ENCODE results near the gene MARCHF4.
"Not testable (repeated sequence)": the region's sequence is repeated elsewhere in the genome, so short reads cannot be mapped to it uniquely, and the experiment has no call there.

The MARCHF4 gene

DNA sequence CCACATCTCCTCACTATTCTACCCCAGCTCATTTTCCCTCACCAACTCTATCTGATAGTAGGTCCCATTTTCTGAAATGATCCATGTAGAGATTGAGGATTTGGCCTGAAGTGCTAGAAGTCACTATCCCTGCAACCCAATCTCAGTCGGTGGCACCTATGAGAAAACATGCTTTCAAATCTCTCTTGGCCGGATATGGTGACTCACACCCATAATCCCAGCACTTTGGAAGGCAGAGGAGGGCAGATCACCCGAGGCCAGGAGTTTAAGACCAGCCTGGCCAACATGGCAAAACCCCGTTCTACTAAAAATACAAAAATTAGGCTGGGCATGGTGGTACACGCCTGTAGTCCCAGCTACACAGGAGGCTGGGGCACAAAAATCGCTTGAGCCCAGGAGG lies 19.1 kb upstream of the MARCHF4 start:
- DNase-seq, result no peak

DNA sequence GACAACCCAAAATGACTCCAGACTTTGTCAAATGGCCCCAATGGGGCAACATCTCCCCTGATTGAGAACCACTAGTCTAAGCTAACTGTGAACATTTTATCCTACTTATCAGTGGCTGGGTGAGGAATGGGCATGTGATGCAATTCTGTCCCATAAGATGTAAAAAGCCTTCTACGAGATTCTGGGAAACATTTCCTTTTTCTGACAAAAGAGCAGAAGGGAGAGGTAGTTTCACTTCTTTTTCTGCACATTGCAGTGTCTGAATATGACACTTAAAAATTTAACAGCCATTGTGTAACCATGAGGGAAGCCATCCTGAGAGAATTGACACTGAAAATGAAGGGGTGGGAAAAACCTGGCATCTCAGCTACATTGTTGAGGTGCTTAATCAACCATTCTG lies 17.3 kb upstream of the MARCHF4 start:
- DNase-seq, result no peak

DNA sequence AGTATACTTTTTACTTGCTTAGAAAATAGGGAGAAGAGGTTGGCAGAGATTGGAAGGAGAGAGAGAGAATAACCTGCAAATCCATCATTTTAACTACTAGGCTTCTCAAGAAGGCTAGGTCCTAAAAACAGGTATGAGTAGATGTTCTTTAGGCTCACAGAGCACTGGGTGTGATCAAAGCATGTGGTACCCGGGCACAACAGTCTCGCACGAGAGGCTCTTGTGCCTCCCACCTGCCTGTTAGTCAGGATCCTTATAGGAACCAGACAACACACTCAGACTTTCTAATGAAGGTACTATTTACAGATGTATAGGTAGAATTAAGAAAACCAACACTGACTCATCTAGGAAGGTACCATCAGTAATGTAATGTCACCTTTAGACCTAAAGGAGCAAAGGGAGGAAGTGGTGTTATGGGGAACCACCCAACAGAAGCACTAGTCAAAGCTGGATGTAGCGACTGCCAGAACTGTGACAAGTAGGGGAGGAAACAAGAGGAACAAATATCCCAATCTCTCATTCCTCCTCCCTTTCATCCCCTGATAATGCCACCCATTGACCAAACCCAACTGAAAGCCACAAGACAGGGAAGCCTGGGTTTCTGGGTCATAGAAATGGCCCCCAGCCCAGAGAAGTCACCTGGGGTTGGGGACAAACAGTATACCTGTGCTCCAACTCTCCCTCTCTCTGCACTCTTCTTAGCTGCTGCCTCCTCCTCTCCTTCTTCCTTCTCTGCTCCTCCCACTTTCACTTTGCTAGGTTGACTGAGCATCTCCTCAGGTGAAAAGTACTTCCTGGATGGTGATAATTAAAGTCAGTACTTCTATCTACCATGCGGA lies 16.0 kb upstream of the MARCHF4 start:
- DNase-seq, result no peak

DNA sequence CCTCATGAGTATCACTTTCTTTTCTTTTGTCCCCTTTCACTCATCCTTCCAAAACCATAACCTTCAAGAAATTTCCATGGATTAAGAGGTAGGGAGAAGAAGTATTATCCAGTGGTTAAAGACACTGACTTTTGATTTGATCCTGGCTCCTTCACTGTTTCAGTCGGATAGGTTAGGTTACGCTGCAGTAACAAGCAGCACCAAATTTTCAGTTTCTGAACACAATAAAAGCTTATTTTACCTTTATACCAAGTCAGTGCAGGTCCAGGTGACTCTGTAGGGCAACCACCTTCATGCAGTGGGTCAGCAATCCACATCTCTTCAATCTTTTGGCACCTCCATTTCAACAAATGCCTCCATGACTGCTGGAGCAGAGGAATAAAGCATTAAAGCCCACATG lies 15.0 kb upstream of the MARCHF4 start:
- no peak for DNase-seq

DNA sequence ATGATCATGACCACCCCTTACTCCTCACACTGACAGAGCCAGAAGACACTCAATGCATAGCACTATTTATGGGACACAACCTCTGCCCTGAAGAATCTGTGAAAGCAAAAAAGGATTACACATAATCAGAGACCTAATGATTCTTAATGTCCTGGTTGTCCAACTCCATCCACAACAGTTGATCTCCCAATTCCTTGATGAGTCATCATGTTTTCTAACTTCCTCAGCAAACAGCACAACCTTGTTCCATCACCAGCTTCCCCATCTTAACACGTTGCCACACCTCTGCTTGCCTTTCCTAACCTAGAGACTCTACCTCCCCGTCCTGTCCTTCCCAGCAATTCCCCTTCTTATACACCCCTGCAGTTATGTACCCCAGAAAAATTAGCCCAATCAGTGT lies 13.2 kb upstream of the MARCHF4 start:
- no peak for DNase-seq

DNA sequence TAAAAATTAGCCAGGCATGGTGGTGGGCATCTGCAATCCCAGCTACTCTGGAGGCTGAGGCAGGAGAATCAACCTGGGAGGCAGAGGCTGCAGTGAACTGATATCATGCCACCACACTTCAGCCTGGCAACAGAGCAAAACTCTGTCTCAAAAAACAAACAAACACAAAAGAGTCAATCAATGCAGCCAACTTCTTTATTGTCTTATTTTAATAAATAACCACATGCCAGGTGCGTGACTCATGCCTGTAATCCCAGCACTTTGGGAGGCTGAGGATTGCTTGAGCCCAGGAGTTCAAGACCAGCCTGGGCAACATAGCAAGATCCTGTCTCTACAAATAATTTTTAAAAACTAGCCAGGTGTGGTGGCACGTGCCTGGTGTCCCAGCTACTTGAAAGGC lies 12.1 kb upstream of the MARCHF4 start:
- DNase-seq, result not testable (repeated sequence)

DNA sequence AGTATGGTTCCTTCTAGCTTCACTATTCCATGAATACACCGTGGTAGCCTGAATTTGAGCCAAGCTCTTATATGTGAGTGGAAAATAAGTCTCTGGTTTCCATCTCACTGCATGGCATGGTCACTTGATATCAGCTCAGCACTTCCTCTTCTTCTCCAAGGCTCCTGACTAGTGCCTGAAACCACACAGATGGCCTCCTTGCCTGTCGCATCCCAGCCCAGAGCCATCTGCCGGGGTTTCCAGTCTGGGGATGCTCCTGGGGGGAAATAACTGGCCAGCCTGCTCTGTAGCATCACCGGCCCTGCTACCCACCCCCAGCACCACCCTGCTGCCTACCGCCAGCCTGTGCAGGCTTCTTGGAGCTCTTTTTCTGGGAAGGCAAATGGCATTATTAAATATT lies 7.7 kb upstream of the MARCHF4 start:
- DNase-seq, result peak; percentile 38

DNA sequence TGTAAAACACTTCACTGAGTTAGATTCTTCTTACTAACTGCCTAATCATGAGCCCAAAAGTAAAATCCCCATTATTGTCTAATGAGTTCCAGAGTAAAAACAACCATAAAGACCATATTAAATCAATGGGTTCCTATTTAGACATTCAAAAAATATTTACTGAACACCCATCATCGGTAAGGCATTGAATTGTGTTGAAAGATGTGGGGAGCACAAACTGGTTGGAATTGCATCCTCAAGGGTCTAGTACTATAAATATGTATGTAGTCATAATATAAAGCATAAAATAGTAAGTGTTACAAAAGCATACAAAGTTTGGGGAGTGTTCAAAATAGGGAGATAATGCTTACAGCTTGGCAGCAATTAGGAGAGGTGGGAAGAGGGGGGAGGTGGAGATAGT lies 3.0 kb upstream of the MARCHF4 start:
- no peak for DNase-seq

DNA sequence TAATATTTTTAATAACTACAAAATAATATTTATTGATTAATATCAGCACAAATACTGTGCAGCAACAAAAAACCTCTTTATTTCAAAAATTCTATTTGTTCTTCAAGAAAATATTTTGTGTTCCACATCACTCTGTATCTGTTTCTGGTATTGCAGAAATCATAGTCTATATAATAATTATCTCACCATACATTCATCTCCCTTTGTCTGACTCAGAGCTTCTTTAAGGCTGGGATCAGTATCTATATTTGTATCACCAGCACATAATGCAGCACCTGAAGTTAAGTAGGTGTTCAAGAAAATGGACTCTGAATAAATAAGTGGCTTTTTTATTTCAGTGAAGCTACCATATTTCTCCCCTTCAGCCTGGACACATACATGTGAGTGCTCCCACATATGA lies 1.6 kb upstream of the MARCHF4 start:
- DNase-seq, result no peak

DNA sequence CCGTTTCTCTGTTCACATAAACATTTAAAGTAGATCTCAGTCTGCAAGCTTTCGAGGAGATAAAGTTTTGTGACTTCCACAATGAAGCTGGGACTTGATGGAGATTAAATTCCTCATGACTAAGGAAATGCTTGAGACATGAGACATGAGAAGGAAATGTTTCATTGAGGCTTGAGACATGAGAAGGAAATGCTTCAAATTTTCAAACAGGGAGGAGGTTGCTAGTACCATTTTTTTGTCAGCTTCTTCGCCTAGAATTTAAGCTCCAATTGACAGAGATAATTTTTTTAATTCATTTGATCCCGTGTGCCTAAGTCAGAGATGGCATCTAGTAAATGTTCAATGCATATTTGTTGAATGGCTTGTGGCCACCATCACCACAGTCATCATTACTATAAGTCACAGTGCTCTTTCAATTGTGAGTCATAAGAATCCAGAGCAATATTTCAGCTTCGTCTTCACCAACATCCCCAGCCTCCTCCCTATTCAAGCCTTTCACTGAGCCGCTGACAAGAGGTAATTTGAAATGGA lies 543 bp upstream of the MARCHF4 start:
- DNase-seq, result no peak

DNA sequence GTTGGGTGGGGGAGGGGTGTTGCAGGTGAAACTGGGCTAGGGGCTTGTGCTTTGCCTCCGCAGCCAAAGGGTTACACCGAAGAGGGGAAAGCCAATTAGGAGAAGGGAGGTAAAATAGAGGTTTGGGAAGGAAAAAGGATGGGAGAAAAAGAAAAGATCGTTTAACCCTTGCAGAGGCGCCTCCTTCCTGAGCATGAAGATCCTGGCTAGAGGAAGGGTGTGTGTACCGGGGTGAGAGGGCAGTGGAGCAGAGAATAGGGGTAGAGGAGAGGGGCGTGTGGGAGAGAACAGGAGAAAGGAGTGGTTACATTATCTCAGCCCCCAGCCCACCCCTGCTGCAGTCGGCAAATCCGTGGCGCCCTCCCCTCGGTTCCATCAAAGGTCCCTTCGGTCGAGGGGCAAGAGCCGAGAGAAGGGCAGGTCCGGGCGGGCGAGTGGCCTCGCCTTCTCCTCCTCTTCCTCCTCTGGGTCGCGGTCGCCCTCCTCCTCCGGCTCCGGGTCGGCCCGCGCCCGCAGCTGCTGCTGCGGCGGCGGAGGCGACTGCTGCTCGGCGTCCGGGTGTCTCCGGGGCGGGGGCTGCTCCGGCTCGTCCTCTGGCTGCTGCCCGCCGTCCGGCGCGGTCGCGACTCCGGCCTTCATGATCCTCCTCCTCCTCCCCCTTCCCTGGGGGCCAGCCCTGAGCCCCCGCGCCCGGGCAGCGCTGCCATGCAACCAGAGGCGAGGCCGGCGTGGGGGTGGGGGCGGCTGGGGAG lies 1.1 kb downstream of the MARCHF4 start:
- DNase-seq, result no peak

DNA sequence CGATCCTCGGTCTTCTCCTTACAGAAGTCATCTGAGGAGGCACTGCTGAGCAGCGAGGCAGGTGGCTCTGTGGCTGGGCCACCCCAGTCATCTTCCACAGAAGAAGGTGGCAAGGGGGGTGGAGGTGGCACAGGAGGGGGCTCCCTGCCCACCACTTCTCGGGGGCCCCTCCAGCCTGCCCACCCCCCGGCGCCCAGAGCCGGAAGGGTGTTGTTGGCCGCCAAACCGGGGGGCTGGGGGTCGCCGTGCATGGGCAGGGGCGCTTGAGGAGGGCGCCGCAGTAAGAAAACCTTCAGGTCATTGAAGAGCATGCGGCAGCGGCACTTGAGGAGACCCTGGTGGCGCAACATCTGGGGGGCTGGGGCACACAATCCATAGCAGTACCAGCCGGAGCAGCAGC lies 2.5 kb downstream of the MARCHF4 start:
- no peak for DNase-seq

DNA sequence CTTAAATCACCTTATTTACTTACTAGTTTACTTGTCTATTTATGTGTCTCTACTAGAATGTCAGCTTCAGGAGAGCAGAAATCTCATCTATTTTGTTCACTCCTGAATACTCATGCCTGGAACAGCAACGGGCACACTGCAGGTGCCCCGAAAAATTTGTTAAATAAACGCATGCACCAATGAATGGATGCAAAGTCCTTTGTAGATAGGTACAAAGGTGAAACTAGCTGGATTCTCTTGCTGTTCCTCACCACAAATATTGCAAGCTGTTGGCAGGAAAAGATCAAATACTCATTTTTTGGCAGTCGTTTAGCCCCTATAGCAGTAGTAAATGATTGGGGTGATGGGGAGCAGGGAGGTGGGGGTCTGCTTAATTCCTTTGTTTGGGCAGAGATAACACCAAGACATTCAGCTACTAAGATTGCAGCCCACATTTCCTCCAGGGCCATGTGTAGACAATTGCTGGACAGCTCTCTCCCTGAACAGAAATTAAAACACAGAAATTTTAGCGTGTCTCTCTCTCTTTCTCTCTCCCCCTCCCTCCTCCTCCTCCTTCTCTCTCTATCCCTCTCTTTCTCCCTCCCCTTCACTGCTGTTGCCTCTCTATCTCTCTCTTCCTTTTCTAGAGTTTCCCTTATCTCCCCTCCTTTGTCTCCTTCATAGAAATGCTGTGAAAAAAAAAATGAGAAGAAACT lies 5.4 kb downstream of the MARCHF4 start:
- no peak for DNase-seq

DNA sequence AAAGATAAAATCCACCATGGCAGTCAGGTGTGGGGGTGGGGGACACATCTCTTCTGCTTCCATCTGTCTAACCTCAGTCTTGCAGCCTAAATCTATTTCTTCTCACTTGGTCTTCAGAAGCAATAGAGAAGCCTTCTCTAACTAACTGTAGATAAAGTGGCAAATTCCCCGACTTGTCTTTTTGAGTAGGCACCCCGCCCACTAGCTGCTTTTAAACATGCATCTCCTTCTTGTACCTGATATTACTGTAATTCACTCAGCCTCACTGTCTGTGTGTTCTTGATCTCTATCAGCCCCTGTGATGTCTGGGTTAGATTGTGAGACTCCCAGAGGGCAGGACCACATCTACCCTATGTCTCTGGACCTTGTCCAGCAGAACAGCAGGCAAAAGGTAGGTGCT lies 6.8 kb downstream of the MARCHF4 start:
- no peak for DNase-seq

DNA sequence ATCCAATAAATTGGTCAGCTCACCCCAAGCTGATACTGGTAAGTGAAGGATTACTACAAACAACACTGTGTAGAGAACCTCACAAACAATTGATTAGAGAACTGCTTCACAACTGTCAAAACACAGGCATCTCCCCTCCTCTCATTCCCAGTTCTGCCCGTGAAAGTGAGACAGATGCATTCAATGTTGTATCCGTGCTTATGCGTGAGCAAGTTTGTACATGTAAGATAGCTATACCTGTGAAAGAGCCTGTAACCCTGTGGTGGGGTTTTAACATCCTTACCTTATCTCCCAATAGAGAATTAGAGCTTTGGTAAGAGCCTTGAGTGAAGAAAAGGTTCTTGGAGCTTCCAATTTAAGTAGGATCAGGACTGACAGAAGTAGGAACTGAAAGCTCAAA lies 9.1 kb downstream of the MARCHF4 start:
- DNase-seq, result no peak

DNA sequence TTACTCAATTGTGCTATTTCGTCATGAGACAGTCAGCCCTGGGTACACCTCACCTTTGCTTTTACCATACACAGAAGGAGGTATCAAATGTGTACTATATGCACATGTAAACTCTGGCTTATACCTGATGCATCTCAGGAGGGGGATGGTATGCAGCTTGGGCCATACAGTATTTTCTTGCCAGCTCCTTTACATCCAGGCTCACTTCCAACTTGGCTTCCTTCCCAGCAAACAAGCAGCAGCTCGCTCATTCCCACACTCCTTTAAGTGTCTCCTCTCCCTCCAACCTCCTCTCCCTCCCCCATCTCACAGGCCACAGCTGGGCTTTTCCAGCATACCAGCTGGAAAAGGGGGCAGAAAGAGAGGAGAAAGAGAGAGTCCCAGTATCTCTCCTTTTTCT lies 9.6 kb downstream of the MARCHF4 start:
- peak; percentile 88 for DNase-seq

DNA sequence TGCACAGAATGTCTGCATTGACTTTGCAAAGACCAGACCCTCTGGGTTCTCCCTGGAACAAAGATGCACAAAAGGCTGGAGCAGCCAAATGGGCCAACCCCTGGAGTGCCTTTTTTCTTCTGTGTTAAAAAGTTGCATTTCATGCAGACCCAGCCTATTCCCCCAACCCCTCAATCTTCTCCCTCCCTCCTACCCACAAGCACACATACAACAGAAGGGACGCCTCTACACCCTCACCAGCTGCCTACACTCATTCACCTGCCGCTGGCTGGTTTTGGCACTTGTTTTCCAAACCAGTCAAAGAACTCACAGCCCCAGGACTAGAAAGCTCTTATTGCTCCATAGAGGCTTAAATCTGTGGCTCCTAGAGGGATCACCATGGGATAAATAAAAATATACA lies 16.6 kb downstream of the MARCHF4 start:
- DNase-seq, result no peak

DNA sequence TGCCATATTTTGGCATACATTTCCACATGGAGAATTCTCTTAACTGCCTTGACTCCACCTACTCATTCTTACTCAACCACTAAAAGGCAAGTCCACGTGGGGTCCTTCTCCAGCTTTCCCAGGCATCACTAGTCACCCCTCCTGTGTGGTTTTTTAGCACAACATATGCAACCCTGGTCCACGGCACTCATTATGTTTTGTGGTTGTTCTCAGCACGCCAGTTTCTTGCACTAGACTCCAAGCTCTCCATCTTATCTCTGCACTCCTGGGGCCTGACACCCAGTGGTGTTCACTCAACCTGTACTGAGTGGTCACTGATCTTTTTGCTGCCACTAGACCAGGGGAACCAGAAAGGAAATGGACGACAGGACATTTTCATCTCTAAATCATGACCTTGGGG lies 18.0 kb downstream of the MARCHF4 start:
- no peak for DNase-seq

DNA sequence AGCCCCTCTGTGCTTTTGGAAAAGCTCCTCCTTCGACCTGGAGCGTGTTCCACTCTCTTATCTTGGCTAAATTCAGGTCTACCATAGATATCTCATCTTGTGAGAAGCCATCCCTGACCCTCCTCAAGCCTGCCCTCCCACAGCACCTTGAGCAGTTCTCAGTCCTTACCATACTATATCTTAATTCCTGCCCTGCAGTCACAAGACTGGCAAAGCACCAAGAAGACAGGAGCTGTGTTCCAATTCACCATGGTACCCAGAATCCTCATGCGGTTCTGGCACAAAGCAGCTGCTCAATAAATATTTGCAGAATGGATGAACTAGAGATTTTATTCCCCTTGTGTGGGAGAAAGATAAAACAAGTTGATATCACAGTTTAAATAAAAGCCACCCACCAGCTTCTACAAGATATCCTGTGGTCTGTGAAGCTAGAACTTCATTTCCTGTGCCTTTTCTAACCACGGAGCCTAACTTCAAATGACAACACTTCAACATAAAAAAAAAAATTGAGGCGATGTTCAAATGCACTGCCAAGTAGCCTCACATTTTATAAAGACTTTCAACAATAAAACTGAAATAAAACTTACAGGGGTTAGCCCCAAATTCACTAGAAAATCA lies 19.5 kb downstream of the MARCHF4 start:
- no peak for DNase-seq

DNA sequence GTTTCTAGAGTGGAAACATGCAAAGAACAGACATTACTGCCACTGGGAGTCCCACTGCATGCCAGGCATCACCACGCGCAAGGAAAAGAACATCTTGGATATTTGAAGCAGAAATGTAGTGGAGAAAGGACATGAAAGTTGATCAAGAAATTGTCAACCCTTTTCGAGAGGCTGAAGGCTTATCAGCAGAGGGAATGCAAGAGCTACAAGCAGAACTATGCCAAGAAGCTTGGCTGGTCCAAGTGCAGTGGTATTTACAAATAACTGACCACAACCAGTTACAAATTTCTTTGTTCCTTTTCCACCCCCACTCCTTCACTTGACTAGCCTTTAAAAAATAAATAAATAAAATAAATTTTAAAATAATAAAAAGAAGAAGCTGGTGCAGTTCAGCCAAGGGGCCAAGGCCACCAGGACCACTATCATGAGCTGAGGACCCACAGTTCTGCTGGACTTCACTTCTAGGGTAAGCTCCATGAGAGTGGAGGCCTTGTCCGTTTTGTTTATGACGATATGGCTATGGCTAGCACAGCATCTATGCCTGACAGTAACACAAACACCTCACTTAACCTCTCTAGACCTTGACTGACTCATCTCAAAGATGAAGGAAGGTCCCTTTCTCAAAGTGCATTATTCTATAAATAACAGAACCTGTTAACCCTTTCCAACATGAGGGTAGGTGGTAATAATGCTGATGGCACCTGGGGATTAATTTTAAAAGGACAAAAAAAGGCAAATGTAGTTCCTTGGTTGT lies 20.9 kb downstream of the MARCHF4 start:
- DNase-seq, result no peak

DNA sequence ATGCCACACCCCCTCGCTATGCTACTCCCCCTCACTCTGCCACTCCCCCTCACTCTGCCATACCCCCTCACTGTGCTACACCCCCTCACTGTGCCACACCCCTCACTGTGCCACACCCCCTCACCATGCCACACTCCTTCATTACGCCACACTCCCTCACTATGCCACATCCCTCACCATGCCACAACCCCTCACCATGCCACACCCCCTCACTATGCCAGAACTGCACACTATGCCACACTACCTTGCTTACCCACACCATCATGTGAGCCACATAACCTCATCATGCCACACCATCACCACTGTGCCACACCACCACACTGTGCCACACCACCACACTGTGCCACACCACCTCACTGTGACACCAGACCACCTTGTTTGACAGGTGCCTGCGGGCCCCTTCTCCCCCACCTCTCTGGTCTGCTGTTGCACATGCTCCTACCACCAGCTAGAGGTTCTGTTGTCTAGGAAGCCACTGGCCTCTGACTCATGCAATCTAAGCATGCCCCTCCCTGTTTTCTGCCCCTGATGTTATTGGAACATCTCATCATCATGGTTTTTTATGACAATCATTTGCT lies 22.0 kb downstream of the MARCHF4 start:
- DNase-seq, result no peak

DNA sequence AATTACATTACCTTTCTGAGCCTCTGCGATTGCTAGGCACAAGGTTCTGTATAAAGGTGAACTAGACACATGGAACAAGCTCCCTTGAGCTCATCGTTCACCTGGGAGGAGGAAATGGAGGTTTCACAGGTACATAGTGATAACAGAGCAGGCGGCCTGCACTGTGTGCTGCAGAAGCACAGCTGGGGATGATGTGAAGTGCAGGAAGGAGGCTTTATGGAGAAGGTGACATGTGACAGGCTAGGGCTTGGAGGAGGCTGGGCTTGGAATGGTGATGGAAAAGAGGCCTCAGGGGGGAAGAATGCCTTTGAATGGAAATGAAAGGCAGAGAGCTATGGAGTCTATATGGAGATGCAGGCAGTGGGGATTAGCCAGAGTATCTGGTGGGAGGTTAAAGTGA lies 22.9 kb downstream of the MARCHF4 start:
- no peak for DNase-seq

Measured in NCI-H2171 (cell line).